CD4-positive, alpha-beta T cell treated with Interleukin-1 beta for 1 hour (primary cell): ENCODE measurements around the gene APCDD1.
"Not testable (repeated sequence)": the region's sequence is repeated elsewhere in the genome, so short reads cannot be mapped to it uniquely, and the experiment has no call there.

Source experiments
- DNase-seq, 2 donors: peaks; one replicate each; pipeline ENCODE4 v3.0.0-alpha.2; 2020 to 2022

Gene APCDD1

DNA sequence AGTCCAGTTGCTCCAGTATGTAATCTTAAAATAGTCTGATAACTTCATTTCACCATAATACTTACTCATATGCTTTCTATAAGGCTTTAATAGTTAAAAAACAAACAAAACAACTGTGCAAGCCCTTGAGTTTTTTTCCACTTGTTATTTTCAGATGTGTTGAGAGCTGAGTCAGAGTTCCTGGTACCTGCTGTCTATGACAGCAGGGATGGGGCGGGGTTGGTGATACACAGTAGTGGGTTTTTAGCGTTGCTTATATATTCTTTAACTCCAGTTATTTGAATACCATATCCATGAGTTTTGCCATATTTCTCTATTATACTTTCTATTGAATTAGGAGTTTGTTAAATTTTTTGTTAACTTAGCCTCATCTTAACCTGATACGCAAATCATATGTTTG, 76.4 kb downstream of the APCDD1 start:
- DNase-seq, result no peak

DNA sequence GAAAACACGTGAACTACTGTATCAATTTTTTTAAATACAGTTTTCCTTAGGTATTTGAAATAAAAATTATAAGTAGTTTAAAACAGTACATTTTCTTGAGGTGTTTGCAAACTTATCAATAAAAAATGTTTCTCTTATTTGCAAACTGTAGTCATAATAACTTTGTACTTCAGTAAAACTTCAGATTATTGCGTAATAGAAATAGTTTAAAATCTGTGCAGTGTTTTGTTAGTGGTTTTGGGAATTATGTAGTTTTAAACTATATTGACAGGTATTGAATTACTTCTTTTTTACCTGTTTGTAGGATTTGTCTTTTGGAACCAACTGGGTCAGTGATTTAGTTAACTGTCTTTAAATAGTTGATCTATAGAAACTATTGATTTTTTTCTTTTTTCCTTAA, 78.7 kb downstream of the APCDD1 start:
- DNase-seq, result no peak

DNA sequence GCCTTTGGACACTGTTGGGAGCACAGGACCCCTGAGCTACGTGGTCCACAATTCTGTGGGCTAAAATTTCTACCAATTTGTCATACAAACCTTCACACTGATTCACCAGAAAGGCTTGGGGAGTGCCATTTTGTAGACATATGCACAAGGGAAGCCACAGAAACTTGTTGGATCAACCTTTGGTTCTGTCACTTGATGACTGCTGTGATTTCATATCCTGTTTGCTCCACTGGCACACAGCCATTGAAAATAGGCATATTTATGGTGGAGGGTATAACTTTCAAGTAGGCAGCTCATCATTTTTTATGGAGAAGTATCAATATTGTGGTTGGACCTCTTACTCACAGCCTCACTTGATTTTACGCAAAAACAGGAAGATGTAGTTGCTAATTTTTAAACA, 81.8 kb downstream of the APCDD1 start:
- DNase-seq, result no peak

DNA sequence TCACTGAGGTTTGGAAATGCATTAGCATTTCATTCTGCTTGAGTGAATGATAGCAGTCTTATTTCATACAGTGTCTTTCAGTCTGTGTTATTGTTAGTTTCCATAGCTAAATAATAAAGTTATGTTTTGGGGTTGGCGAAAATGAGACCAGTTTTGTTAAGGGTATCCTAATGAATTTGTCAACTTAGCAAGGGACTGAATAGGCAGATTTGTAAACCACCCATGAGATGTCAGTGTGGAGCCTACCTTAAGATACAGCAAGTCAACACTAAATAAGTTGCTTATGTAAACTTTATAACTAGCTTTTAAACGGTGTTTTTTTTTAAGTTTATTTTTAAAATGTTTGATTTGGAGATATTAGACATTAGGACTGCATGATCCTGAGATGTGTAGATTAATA, 83.3 kb downstream of the APCDD1 start:
- DNase-seq, result no peak

- not testable (repeated sequence) for DNase-seq
These were observed 84.7 kb downstream of the APCDD1 start for GRCh38 chr18:10539124-10539523.
